Measurements from ENCODE around the gene TMEM169. TPM values are rescaled to one million over a fixed set of nuclear protein-coding genes. Genes with fewer than 3 reads are reported as not detected.

Gene TMEM169
- total and polyA plus RNA-seq, 10 of the 15 experiments (the other 5 are each of a cell fraction or from before 2014, with no cell fraction given): 0.23 to 3.2 (median 2.3) TPM

GRCh38 chr2:216092646-216093045 is 10.9 kb downstream of the TMEM169 start (continued):
- TF ChIP-seq RCOR1 (conservative IDR thresholded peaks at IDR 0.05; ENCODE audit: low read depth, low read length): no peak
- no peak for TF ChIP-seq ZNF24 (IDR thresholded peaks at IDR 0.05)
- TF ChIP-seq POLR2A (IDR thresholded peaks at IDR 0.05; ENCODE audit: low read depth, low read length): no peak
- no peak for TF ChIP-seq HDGF (IDR thresholded peaks at IDR 0.05)
- TF ChIP-seq MEF2A (IDR thresholded peaks at IDR 0.05; ENCODE audit: insufficient read depth, low read depth, low read length): no peak

- FAIRE-seq (no peak), ATAC-seq (no peak), DNase-seq (ENCODE audit: low read depth, low spot score) (no peak)
- in situ Hi-C loops (cut with MboI) (no loop called here), intact Hi-C loops (cut with micrococcal nuclease; ENCODE audit: unreplicated experiment) (no loop called here)
- H3K27ac ChIP-seq (ENCODE audit: control insufficient read depth, insufficient read depth): no peak overlapping the region
- no TSS peak for BruUV-seq (replicated peaks)
- peaks cover 11% of the 10 kb centered on the region for H3K4me1 ChIP-seq (ENCODE audit: control insufficient read depth, insufficient read depth, low read length)
- 63% methylated on average over 3 of the region's 3 CpGs for WGBS (ENCODE audit: insufficient coverage, insufficient replicate concordance, low lambda C conversion rate, missing lambda C conversion rate)
- H2AFZ ChIP-seq (ENCODE audit: control insufficient read depth, low read depth, low read length): no peak overlapping the region
- H3K9ac ChIP-seq (ENCODE audit: control insufficient read depth, insufficient read depth, low read length): no peak overlapping the region
- no peaks in the 10 kb centered on the region for H4K20me1 ChIP-seq (ENCODE audit: control insufficient read depth, insufficient read depth)
- ChIA-PET SMC1A (ENCODE audit: uncharacterized antibody, unreplicated experiment) (no interaction called here), CTCF (interaction anchor here (1.0 to 2.0 kb wide), 5 partner anchors 9 to 72 kb away, joined by 3 to 9 read pairs (median 5); partner anchors contain the start of gene XRCC5), POLR2A (interaction anchor here (1.4 kb wide), 1 partner anchor 13 kb away, joined by 4 read pairs; the partner anchor contains the start of gene PECR), RAD21 (ENCODE audit: unreplicated experiment) (interaction anchor here (1.3 kb wide), 1 partner anchor 61 kb away, joined by 4 read pairs; no protein-coding TSS in a partner anchor)
- no peak overlapping the region for H3K4me2 ChIP-seq (ENCODE audit: control insufficient read depth, insufficient read depth)
- H3K36me3 ChIP-seq (ENCODE audit: control insufficient read depth in 2 of 2, insufficient read depth in 2 of 2, low read length in 1 of 2): no peaks in the 10 kb centered on the region
- H3K9me3 ChIP-seq (replicated peaks; ENCODE audit: control insufficient read depth, insufficient read depth, low read length): no peaks in the 10 kb centered on the region; the same call in 2 of the 3 replicates
- H3K4me3 ChIP-seq: no peak overlapping the region
- H3K27me3 ChIP-seq (replicated peaks in 1 of 2; ENCODE audit: control insufficient read depth in 2 of 2, insufficient read depth in 2 of 2, low read length in 1 of 2): no peaks in the 10 kb centered on the region
- no peaks in the 10 kb centered on the region for H3K79me2 ChIP-seq (ENCODE audit: control insufficient read depth, insufficient read depth, low read length)
- TF ChIP-seq RELA (IDR thresholded peaks at IDR 0.05; ENCODE audit: borderline replicate concordance, partially characterized antibody) (no peak), POU2F2 (IDR thresholded peaks at IDR 0.05; ENCODE audit: borderline replicate concordance, low read depth, low read length) (no peak), ZBTB33 (IDR thresholded peaks at IDR 0.05) (no peak), ASH2L (IDR thresholded peaks at IDR 0.05; ENCODE audit: borderline replicate concordance, low read depth) (no peak), BHLHE40 (IDR thresholded peaks at IDR 0.05; ENCODE audit: borderline replicate concordance in 1 of 2, low read depth in 2 of 2, low read length in 1 of 2) (no peak), NR2F1 (conservative IDR thresholded peaks at IDR 0.05) (no peak), SP1 (IDR thresholded peaks at IDR 0.05; ENCODE audit: low read depth, low read length) (no peak), ZNF687 (IDR thresholded peaks at IDR 0.05) (no peak), RBBP5 (conservative IDR thresholded peaks at IDR 0.05) (no peak), ZNF592 (IDR thresholded peaks at IDR 0.05) (no peak)
Observed at GRCh38 chr2:216094701-216095100, 13.0 kb downstream of the TMEM169 start.
